MCF 10A (cell line): Measurements from ENCODE around the gene NKX1-2. TPM values are rescaled to one million over a fixed set of nuclear protein-coding genes. Genes with fewer than 3 reads are reported as not detected.

Source experiments
- BruUV-seq: library from RNA; stranded (reverse); fragments of 400-500 nt; replicated peaks from 2 replicates; lab custom pipeline; 2021; lab: Mats Ljungman, UMichigan
- CTCF ChIA-PET: fragments of 300-600 bp; sonication (Branson Sonifier 250); formaldehyde crosslinking; extraction: SDS; loops from one replicate; lab custom pipeline; 2021; ENCODE audit warnings: antibody characterized with exemption, inconsistent platforms; lab: Yijun Ruan, JAX
- POLR2A ChIA-PET: fragments of 300-600, 350-650 bp; sonication (Branson Sonifier 250); formaldehyde crosslinking; extraction: SDS; loops from one replicate; lab custom pipeline; 2020; ENCODE audit warnings: antibody characterized with exemption, inconsistent platforms; lab: Yijun Ruan, JAX
- DNase-seq: peaks from one replicate; pipeline ENCODE4 v3.0.0-alpha.2; 2018; ENCODE audit not compliant: unreplicated experiment
- H3K27ac Mint-ChIP-seq: one replicate; pipeline ENCODE4 v1.8.0; 2022; ENCODE audit warnings: mild to moderate bottlenecking, low read depth, mixed read lengths; ENCODE audit not compliant: unreplicated experiment
- H3K27me3 Mint-ChIP-seq: one replicate; pipeline ENCODE4 v1.8.0; 2022; ENCODE audit warnings: mixed read lengths; ENCODE audit not compliant: insufficient read depth, unreplicated experiment
- H3K36me3 Mint-ChIP-seq: one replicate; pipeline ENCODE4 v1.8.0; 2022; ENCODE audit warnings: mild to moderate bottlenecking, moderate library complexity, mixed read lengths; ENCODE audit not compliant: insufficient read depth, unreplicated experiment
- H3K4me1 Mint-ChIP-seq: one replicate; pipeline ENCODE4 v1.8.0; 2022; ENCODE audit warnings: mixed read lengths; ENCODE audit not compliant: insufficient read depth, unreplicated experiment
- H3K4me3 Mint-ChIP-seq: one replicate; pipeline ENCODE4 v1.8.0; 2022; ENCODE audit warnings: mild to moderate bottlenecking, moderate library complexity, mixed read lengths; ENCODE audit not compliant: unreplicated experiment
- H3K9me3 Mint-ChIP-seq: one replicate; pipeline ENCODE4 v1.8.0; 2022; ENCODE audit warnings: mixed read lengths; ENCODE audit not compliant: unreplicated experiment
- intact Hi-C: fragments of 100-400 bp; cut with micrococcal nuclease; formaldehyde crosslinking; loops from 2 replicates; pipeline ENCODE4 v1.14.1; 2022
- total RNA-seq: library from RNA; stranded (reverse); gene quantifications from 2 replicates; pipeline ENCODE4 v1.2.3, GENCODE V29; 2022
- TF ChIP-seq, protein P1 (sequence below): fragments of 200-600 bp; IDR thresholded peaks from one replicate; pipeline ENCODE4 v1.8.0; 2022; ENCODE audit warnings: antibody characterized with exemption, mild to moderate bottlenecking; ENCODE audit not compliant: unreplicated experiment

NKX1-2 gene
- total RNA-seq, 1 experiment from 2014 or later = 0.35 TPM

DNA sequence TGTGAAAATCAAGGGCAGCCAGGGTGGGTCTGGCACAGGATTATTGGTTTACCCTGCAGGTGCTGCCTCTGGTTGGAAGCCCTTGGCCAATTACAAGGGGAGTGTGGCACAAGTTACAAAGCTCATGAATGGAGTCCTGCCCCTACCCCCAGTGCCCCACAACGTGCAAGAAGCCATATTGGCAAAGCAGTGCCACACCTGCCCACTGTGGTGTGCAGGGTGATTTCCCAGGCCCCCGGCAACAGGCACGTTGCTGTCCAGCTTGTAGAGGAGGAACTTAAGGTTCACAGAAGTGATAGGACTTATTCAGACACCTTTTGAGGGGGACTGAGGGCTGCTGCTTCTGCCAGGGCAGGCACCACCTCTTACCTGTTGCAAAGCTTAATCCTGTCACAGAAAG is 23.2 kb upstream of the NKX1-2 start:
- TF ChIP-seq, protein P1, sequence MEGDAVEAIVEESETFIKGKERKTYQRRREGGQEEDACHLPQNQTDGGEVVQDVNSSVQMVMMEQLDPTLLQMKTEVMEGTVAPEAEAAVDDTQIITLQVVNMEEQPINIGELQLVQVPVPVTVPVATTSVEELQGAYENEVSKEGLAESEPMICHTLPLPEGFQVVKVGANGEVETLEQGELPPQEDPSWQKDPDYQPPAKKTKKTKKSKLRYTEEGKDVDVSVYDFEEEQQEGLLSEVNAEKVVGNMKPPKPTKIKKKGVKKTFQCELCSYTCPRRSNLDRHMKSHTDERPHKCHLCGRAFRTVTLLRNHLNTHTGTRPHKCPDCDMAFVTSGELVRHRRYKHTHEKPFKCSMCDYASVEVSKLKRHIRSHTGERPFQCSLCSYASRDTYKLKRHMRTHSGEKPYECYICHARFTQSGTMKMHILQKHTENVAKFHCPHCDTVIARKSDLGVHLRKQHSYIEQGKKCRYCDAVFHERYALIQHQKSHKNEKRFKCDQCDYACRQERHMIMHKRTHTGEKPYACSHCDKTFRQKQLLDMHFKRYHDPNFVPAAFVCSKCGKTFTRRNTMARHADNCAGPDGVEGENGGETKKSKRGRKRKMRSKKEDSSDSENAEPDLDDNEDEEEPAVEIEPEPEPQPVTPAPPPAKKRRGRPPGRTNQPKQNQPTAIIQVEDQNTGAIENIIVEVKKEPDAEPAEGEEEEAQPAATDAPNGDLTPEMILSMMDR = no peak
- Mint-ChIP-seq H3K4me1 (no peaks in the 10 kb centered on the region), H3K27ac (no peak overlapping the region), H3K36me3 (peaks cover 6% of the 10 kb centered on the region), H3K4me3 (no peak overlapping the region), H3K9me3 (no peaks in the 10 kb centered on the region), H3K27me3 (no peaks in the 10 kb centered on the region)
- BruUV-seq = no TSS peak
- intact Hi-C loops = no loop called here
- ChIA-PET CTCF (interaction anchor here (0.7 kb wide), 1 partner anchor 472 kb away, joined by 3 read pairs; no protein-coding TSS in a partner anchor), POLR2A (no interaction called here)
- DNase-seq = no peak

DNA sequence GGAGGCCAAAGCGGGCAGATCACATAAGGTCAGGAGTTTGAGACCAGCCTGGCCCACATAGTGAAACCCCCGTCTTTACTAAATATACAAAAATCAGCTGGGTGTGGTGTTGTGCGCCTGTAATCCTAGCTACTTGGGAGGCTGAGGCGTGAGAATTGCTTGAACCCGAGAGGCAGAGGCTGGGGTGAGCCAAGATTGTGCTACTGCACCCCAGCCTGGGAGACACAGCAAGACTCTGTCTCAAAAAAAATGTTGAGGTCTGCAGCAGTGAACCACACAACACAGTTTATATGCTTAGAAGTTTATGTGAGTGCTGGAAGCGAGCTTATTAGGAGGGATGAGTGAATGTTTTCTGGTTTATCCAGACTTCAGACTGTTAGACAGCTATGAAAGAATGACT is 22.2 kb upstream of the NKX1-2 start:
- no TSS peak for BruUV-seq
- Mint-ChIP-seq H3K36me3 (peaks cover 6% of the 10 kb centered on the region), H3K4me1 (no peaks in the 10 kb centered on the region), H3K27ac (no peak overlapping the region), H3K27me3 (no peaks in the 10 kb centered on the region), H3K4me3 (no peak overlapping the region), H3K9me3 (no peaks in the 10 kb centered on the region)
- POLR2A ChIA-PET = interaction anchor here (0.8 kb wide), 1 partner anchor 32 kb away, joined by 5 read pairs; no protein-coding TSS in a partner anchor
- TF ChIP-seq, protein P1 = no peak
- intact Hi-C loops = no loop called here
- CTCF ChIA-PET = interaction anchor here (0.6 to 0.7 kb wide), 3 partner anchors 32 to 471 kb away, joined by 3 read pairs; no protein-coding TSS in a partner anchor
- no peak for DNase-seq

DNA sequence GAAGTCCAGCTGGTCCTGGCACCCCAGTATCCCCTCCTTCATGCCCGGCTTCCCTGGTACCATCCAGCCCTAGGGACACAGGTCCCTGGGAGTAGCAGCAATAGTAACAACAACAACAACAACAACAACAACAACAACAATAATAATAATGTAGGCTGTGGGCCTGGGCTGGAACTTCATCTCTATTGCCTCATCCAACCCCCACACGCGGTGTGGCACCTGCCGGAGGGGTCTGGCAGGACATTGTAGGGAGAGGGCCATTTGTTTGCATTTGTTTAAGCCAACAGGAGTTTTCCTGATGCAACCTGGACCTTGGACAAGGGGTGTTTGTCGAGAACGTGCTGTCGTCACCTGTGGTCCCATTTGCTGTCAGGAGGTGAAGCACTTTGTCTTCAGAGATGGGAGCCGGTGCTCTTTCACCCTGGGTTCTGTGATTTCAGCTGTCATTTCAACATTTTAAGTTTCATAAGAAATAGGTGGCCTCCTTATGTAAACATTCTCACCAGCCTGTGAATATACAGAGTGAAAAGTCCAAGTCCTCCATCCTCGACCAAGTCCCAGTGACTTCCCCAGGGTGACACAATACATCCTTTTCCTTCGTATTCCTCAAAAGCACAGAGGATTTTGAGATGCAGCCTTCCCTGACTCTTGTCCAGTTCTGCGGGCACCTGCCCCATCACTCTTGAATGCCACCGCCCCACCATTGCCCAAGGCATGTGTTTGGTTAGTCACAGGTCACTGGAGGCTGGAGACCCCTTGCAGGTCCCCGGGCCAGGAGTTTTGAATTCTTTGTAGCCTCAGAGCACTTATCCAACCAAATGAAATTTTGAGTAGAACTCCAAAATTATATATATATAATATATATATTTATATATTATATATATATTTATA is 21.0 kb upstream of the NKX1-2 start:
- no peaks in the 10 kb centered on the region for H3K4me1 Mint-ChIP-seq
- H3K36me3 Mint-ChIP-seq = peaks cover 6% of the 10 kb centered on the region
- ChIA-PET CTCF (no interaction called here), POLR2A (no interaction called here)
- H3K4me3 Mint-ChIP-seq = no peak overlapping the region
- BruUV-seq = no TSS peak
- TF ChIP-seq, protein P1 = no peak
- H3K27ac Mint-ChIP-seq = no peak overlapping the region
- no peaks in the 10 kb centered on the region for H3K9me3 Mint-ChIP-seq
- intact Hi-C loops = no loop called here
- no peaks in the 10 kb centered on the region for H3K27me3 Mint-ChIP-seq
- DNase-seq = no peak

DNA sequence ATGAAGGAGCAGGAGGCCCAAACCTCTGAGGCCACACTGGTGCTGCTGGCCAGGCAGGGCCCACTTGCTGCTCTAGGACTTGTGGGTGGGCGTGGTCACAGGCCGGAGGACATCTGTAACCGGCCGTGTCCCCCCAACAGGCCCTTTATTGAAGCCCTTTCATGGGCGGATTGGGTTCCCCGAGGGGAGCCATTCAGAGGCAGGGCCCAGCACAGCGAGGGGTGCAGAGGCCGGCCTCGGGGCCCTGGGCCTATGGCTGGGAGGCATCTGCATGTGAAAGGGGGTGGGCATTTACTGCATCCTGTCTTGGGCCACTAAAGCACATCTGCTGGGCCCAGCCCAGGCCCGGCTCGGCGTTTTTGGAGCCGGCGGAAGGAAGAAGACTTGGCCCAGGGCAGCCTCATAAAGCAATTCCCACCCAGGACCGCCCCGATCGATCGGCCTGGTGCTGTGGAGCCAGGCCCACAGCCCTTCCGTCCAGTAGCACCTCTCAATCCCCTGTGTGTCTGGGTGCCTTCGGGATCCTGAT is 20.2 kb upstream of the NKX1-2 start:
- ChIA-PET CTCF (no interaction called here), POLR2A (no interaction called here)
- intact Hi-C loops = no loop called here
- no peak overlapping the region for H3K4me3 Mint-ChIP-seq
- H3K9me3 Mint-ChIP-seq = no peaks in the 10 kb centered on the region
- peaks cover under 1% of the 10 kb centered on the region for H3K4me1 Mint-ChIP-seq
- TF ChIP-seq, protein P1 = no peak
- no peaks in the 10 kb centered on the region for H3K27me3 Mint-ChIP-seq
- H3K27ac Mint-ChIP-seq = no peak overlapping the region
- peaks cover 6% of the 10 kb centered on the region for H3K36me3 Mint-ChIP-seq
- BruUV-seq = no TSS peak
- no peak for DNase-seq
